CD1c-positive myeloid dendritic cell (primary cell): ENCODE data around the gene NDUFS6.

Experiments
- DNase-seq: peaks from one replicate; pipeline ENCODE4 v3.0.0-alpha.2; 2016; ENCODE audit errors: extremely low spot score

NDUFS6 gene

DNA sequence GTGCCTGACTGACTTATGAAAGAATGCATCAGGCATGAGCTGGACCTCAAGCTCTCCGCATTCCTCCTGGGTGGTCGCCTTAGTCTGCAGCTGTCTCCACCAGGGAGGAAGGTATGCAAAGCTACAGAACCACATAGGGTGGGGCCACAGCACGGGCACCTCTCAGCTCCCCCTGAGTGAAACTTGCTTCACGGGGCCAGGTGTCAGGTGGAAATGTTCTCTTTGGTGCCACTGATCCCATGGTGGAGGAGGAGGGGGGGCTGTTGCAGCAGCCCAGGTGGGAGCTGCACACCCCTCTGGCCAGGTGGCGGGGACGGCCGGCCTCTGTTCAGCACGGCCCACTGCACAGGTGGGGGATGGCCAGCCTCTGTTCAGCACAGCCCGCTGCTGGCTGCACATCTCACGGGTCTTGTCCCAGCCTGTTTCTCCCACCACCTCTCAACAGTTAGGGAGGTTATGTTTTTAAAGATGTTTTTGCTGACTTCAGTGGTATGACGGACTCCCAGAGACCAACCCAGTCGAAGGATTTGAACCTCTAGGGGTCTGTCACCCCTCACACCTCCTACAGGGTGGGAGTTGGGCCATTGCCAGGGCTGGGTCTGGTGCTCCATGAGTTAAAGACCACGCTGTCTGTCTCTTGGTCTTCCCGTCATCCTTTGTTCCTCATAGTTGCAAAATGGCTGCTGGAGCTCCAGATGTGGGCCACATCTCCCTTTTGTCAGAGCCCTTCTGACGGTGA lies 35.9 kb upstream of the NDUFS6 start:
- no peak for DNase-seq

DNA sequence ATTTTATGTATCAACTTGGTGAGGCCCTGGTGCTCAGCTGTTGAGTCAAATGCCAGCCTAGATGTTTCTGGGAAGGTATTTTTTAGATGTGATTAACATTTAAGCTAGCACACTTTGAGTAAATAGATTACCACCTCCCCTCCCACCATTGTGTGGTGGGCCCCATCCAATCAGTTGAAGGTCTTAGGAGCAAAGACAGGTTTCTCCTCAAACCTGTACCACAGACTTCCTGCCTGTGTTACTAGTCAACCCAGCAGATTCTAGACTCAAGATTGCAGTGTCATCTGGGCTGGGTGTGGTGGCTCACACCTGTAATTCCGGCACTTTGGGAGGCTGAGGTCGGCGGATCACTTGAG lies 35.3 kb upstream of the NDUFS6 start:
- DNase-seq = no peak

DNA sequence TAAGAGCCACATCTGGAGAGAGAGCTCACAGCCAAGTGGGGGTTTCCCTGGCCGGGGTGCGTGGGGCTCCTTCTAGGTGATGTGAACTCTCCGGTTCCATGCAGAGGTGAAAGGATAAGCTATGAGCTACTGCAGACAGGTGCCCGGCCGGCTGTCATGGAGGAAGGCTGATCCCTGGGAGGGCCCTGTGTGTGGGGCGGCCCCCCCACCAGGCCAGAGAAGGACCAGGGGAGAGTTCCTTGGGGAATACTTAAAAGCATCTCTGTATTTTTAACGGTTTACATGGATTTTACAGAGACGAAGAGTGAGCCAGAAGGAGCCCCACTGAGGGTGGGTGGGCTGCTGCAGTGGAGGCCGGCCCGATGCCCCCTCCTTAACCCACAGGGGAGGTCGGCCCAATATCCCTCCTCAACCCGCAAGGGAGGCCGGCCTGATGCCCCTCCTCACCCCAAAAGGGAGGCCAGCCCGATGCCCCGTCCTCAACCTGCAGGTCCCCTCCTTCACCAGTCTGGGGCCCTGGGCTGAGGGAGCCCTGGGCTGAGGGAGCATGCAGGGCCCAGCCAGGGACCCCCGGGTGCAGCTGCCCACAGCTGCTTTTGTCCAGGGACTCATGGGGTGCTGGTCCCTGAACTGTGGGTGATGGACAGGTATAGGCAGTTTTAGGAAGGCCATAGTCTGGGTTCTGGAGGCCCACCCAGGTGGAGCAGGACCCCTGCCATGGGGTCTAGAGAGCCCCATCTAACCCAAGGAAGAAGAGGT lies 33.5 kb upstream of the NDUFS6 start:
- no peak for DNase-seq

DNA sequence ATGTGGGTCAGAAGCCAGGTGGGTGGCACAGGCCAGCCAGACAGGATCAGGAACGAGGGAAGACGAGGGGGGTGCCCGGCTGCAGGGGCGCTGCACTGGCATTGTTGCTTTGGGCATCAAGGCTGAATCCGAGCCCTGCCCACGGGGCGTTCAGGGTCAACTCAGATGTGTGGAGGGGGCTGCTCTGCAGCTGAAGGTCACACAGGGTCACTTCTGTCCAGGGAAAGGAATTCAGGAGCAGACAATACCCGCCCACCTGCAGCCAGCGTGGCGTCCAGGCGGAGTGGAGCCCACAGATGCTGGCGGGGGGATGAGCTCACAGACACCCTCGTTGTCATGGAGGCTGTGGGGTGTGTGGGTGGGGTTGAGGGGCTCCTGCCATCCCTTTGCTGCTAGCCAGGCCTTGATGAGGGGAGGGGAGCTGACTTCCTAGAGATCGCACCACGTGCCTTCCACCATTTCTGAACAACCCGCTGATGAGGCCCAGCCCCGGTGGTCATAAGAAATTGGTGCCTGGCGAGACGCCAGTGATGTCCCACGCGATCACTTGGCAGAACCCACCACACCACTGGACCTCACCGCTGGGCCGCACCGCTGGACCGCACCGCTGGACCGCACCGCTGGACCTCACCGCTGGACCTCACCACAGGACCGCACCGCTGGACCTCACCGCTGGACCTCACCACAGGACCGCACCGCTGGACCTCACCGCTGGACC lies 32.8 kb upstream of the NDUFS6 start:
- DNase-seq = no peak

DNA sequence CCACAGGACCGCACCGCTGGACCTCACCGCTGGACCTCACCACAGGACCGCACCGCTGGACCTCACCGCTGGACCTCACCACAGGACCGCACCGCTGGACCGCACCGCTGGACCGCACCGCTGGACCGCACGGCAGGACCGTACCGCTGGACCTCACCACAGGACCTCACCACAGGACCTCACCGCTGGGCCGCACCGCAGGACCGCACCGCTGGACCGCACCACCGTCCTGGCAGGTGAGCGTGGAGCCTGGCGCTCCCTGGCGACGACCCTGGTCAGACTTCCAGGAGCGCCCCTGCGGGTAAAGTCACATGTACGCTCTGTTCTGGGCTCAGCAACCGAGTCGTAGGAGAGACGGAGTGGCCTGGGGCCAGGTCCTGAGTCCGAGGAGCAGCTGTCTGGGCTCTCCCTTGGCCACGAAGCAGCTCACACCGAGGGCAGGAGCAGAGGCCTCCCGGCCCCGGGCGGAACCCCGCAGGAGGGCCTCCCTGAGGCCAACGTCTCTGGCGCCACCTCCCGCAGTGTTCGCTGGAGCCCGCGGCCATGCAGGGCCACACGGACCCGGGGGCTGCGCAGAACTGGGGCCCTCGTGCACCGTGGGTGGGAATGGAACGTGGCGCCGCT lies 32.1 kb upstream of the NDUFS6 start:
- DNase-seq = no peak

DNA sequence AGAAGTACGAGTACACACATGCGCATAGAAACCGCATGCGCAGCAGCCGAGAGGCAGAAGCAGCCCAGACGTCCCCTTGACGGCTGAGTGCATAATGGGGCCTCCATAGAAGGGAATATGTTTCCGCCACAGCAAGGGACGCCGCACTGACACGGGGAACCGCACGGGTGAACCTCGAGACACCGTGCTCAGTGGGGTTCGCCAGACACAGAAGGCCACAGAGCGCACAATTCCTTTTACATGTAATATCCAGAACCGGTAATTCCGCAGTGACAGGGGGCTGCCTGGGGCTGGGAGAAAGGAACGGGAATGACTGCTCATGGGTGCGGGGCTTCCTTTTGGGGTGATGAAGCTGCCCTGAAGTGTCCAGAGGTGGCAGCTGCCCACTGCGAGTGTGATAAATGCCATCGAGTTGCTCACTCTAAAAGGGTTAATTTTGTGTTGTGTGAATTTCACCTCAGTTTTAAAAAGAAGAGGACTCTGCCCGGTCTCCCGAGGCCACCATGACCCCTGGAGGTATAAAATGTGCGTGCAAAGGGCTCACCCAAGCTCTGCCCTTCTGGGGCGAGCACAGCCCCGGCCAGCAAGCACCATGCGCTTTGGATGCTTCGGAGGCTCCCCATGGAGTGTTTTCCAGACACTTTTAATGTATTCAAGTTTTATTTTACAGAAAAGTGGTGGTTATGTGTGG lies 31.3 kb upstream of the NDUFS6 start:
- no peak for DNase-seq

DNA sequence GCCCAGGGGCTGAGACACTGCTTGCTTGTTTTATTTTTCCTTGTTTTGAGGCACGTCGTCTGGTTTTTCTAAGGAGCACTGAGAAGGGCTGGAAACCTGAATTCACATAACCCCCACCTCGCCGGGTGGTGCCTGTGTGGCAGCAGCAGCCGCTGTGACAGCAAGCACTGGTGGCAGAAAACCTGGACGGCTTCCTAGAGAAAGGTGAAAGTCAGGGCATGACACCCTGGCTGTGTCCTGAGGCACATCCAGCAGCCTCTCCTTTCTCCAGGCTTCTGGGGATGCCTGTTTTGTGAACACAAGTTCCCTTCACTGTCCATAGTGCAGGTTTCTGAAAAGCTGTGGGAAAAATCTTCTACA lies 30.8 kb upstream of the NDUFS6 start:
- DNase-seq = no peak

DNA sequence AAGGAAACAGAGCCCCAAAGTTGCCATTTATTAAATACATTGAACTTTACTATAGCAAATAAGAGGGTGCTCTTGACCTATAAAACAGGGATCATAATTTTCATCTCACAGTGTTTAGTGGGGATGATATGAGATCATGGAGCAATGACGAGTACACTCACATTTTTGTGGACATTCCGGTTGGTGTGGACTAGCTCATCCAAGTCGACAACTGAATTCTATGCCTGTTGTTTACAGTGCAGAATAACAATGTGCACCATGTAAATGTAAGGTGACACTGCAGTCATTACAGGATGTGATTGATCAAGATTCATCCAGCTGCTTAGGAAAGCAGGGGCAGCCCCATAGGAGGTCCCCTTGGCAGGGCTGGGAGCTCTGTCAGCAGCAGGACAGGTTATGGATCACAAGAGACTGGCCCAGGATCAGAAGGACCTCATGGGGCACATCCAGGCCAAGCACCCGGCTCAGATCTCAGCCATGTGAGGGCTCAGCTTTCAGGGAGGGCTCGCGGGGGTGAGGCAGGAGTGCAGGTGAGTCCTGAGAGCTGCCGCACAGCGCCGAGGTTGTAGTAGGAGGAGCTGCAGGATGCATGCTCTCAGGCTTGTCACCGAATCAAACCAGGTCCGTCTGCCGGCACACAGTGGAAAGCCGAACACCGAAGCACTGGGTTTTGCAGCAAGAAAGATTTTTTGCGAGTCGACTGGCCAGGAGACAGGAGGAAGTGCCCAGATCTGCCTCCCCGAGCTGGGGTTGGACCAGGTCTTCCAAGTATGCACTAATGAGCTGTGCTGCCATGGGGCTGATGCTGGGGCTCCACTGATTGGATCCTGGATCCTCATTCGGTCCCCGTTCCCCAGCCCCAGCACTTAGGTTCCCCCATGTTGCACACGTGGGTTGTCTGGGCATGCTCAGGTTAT lies 29.8 kb upstream of the NDUFS6 start:
- DNase-seq = no peak

DNA sequence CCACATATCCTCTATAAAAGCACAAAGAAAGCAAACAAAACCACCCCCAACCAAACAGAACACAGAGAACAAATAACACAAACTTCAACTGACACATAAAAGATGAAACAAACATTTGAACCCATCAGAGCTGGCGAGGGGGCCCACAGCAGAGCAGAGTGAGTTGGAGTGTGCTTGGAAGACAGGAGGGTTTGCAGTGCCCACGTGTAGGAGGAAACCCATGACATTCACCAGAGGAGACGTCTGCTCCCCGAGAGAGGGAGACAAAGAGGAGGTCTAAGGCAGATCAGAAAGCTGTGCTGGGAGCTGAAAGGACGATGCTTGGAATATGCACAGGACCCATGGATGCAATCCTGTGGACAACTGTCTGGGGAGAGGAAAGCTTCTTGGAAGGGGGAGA lies 28.6 kb upstream of the NDUFS6 start:
- DNase-seq = no peak

DNA sequence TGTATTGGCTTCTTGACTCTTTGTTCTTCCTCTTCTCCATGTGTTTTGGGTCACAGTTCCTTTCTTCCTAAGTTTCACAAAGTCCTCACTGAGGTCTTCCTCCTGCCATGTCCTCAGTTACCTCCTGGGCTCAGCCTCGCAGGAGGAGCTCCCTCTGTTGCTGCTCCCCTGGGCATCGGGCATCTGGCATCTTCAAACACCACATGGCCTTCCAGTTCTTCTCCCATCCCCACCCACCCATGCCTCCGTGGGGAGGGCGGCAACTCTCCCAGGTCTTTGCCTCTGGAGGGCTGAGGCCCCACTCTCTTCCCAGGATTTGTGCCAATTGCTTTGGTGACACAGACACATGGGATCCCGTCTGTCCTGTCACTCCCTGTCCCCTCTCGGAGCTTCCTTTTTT lies 24.4 kb upstream of the NDUFS6 start:
- DNase-seq = no peak

DNA sequence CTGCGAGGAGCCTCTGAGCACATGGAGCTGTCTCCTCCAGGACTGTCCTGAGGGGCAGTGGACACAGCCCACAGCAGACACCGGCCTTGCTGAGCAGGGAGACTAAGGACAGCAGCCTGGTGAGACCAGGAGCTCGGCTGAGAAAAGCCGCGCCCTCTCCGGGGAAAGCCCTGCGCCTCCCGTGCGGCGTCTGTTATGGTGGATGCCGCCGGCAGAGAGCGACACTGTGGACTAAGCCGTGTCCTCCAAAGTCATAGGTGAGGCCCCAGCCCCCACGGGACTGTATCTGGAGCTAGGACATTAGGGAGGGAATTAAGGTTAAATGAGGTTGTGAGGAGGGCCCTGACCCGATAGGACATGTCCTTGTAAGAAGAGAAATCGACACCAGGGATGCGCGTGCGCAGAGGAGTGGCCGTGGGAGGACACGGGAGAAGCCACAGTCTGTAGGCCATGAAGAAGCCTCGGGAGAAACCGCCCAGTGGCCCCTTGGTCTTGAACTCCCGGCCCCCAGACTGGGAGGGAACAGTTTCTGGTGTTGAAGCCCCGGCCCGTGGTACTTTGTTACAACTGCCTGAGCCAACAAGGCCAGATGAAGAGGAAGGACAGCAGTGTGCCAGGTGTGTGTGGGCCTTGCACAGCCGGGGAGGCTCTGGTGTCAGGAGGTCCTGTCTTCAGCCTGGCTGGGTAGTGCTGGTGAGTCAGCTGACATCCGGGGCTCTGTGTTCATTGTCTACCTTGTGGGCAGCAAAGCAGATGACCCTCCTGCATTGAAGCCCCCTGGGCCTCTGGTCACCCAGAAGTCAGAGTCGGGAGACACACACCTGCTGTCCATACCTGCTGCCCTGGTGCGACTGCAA lies 23.7 kb upstream of the NDUFS6 start:
- no peak for DNase-seq

DNA sequence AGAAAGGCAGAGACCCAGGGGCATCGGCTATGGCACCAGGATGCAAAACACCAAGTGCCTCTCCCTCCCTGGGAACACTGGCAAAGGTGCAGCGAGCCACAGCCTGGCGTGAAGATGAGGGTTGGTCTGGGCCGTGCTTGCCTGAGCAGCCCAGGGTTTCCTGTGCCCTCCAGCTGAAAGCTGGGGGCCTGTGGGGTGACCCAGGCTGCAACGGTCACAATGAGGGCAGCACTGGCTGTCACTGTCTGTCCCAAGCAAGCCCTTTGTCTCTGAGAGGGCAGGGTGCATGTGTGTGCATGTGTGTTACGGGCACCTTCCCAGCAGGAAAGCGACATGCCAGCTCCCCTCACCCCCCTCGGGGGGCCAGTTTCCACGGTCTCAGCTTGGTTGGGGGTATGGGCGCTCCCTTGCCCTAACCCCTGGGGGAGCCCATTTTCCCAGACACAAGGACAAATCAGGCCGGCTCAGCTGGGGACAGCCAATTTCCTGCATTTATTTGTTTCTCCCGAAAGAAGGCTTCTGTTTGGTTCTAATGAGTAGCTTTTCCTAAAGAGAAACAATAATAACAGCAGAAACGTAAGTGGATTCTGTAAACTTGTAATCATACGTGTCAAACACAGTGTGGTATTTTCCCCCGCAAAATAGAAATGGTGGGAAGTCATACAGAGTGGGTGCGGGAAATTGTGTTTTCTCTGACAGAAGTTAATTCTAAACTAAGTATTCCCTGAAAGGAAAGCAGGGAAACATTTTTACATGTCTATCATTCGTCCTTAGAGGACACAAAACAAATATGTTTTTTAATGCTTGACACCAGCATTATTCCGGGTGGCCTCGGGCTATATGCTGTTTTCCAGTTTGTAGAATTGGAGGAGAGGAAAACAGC lies 22.8 kb upstream of the NDUFS6 start:
- DNase-seq = no peak

DNA sequence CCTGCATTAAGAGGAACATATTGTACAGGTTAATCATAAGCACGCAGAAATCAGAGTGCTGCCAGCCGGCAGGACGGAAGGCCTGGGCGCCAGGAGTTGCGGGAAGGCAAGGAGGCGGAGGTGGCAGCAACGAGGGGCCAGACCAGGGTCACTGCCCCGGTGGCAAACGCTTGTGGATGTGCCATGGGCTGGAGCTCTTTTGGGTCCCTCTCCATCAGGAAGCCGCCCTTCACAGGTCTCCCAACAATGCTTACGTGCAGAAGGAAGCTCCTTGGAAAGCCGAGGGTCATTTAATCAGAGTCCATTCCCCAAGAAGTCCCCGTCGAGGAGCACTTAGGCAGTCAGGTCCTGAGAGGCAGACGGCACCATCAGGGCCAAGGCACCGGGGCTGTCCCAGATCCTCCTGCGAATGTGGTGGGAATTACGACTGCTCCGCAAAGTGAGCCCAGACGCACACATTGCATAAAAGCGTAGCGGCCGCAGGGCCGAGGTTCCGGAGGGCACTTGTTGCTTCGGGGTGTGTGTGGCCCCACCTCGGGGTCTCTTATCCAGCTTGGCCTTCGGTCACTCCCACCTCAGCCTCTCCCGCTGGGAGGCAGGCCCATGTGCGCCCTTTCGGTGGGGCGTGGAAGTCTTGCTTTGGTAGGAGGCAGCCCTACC lies 22.1 kb upstream of the NDUFS6 start:
- DNase-seq = no peak

DNA sequence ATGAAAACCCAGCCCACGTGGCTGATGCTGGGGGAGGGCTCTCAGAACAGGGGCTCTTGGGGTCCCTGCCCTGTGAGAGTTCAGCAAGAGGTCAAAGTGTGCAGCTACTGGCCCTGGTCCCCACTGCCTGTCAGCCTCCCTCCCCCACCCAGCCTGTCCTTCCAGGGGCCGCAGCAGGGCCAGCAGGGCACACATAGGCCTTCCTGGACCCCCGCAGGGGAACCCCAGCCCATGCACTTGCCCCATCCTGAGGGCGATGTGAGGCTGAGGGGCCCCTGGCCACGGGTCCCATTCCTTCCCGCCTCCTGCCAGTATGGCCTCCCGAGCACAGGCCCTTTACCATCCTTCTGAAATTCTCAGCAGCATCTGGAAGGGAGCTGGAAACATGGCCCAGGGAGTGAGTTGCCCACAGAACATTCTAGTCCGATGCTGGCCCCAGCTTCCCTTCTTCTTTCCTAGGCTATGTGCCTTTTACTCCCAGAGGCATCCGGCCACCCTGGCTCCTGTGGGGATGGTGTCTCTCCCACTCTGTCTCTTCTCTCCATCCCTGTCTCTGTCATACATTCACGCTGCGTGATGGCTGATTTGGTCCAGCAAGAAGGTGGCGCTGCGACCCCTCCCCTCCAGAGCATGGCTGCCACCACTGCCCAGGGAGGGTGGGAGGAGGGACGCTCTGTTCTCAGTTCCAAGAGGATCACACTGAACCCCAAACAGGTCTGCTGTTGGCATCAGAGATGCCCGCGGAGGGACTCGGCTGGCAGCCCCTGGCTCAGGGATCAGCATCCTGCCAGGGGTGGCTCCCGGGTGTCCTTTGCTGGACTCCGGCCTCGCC lies 21.2 kb upstream of the NDUFS6 start:
- no peak for DNase-seq

DNA sequence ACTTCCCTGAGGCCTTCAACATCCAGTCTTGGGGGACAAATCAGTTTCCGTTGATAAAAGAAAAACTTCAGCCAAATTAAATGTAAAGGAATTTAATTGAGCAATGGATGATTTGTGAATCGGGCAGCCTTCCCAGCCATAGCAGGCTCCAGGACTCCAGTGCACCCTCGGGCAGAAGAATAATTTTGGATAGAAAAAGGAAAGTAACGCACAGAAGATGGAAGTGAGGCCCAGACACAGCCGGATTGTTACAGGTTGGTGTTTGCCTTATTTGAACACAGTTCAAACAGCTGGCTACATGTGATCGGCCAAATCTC lies 20.6 kb upstream of the NDUFS6 start:
- DNase-seq = no peak

DNA sequence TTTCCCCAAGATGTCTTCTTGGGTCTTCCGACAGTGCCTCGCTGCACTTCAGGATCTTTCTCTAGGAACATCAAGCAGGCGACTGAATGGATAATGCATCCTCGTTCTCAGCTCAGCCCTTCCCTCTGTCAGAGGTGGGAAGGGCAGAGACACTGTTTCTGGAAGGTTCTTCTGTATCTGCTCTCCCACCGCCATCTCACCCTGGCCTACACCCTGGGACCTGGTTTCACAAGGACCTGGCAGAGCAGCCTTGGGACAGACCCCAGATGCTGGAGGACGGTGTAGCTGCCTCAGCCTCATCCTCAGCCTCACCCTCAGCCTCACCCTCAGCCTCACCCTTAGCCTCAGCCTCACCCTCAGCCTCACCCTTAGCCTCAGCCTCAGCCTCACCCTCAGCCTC lies 20.1 kb upstream of the NDUFS6 start:
- DNase-seq = no peak

DNA sequence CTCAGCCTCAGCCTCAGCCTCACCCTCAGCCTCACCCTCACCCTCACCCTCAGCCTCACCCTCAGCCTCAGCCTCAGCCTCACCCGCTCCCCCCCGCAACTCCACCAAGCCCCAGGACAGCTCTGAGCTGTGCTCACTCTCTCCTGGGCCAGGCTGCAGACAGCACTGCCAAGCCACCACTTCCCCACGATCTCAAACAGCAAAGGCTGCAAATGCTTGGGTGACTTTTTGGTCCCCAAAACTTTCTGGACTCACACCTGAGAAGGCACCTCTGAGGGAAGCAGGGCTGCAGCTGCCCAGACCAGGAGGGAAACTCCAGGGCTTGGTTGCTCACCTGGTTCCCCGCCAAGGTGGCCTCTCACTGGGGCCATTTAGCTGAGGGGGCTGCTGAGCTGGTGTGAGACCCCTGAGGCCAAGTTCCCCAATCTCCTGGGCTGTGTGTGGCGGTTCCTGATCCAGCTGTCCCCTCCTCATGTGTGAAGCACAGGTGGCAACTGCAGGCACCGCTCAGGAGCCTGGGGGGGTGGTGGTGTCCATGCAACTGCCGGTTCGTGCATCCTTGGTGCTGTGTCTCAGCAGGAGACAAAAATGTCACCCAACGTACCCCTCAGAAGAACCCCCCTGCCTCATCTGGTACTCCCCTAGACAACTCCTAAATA lies 19.4 kb upstream of the NDUFS6 start:
- no peak for DNase-seq
